Measurements from ENCODE around the gene PYGB.

GRCh38 chr20:25282034-25282781, 34.3 kb downstream of the PYGB start:
- TF ChIP-seq POLR2A (IDR thresholded peaks at IDR 0.05; ENCODE audit: low read depth, low read length) (no peak), POLR2AphosphoS5 (IDR thresholded peaks at IDR 0.05; ENCODE audit: low read depth, low read length) (no peak), PAX5 (IDR thresholded peaks at IDR 0.05; ENCODE audit: insufficient read depth, low read length, severe bottlenecking) (no peak)
